AG04449 (cell line): Measurements from ENCODE around the gene PRAMEF14.
"Not testable (repeated sequence)": the region's sequence is repeated elsewhere in the genome, so short reads cannot be mapped to it uniquely, and the experiment has no call there.

Experiments
- CTCF ChIA-PET: fragments of 350-600 bp; formaldehyde crosslinking; extraction: SDS; loops from one replicate; lab custom pipeline; 2021; ENCODE audit warnings: antibody characterized with exemption; lab: Yijun Ruan, JAX
- POLR2A ChIA-PET: fragments of 400-600, 350-600 bp; formaldehyde crosslinking; extraction: SDS; loops from one replicate; lab custom pipeline; 2020; ENCODE audit warnings: antibody characterized with exemption, inconsistent platforms; lab: Yijun Ruan, JAX
- DNase-seq: peaks from one replicate; pipeline ENCODE4 v3.0.0-alpha.2; 2010; ENCODE audit warnings: low read depth, low spot score
- H3K4me3 ChIP-seq: 2 replicates; pipeline ENCODE4 v1.5.1; 2011; ENCODE audit warnings: low read depth, mild to moderate bottlenecking, control low read depth, low read length

PRAMEF14 gene

DNA sequence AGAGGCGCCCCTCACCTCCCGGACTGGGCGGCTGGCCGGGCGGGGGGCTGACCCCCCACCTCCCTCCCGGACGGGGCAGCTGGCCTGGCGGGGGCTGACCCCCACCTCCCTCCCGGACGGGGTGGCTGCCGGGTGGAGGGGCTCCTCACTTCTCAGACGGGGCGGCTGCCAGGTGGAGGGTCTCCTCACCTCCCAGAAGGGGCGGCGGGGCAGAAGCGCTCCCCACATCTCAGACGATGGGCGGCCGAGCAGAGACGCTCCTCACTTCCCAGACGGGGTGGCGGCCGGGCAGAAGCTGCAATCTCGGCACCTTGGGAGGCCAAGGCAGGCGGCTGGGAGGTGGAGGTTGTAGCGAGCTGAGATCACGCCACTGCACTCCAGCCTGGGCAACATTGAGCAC, 48.2 kb downstream of the PRAMEF14 start:
- POLR2A ChIA-PET, H3K4me3 ChIP-seq, DNase-seq, CTCF ChIA-PET: not testable (repeated sequence)

- H3K4me3 ChIP-seq, DNase-seq, POLR2A ChIA-PET, CTCF ChIA-PET: not testable (repeated sequence)
Observed at GRCh38 chr1:13297216-13297931, 49.6 kb downstream of the PRAMEF14 start.
